ENCODE measurements around the gene SRGAP1.
"Not testable (repeated sequence)": the region's sequence is repeated elsewhere in the genome, so short reads cannot be mapped to it uniquely, and the experiment has no call there.

The SRGAP1 gene

GRCh38 chr12:63867053-63867452 is 22.6 kb downstream of the SRGAP1 start:
- no peak for DNase-seq (ENCODE audit: low read depth in 2 of 2)

GRCh38 chr12:63869656-63870055 is 25.2 kb downstream of the SRGAP1 start:
- no peak for DNase-seq (ENCODE audit: low read depth in 2 of 2)

GRCh38 chr12:63870838-63871237 is 26.3 kb downstream of the SRGAP1 start:
- DNase-seq (ENCODE audit: low read depth in 2 of 2), result no peak

- DNase-seq (ENCODE audit: low read depth in 2 of 2), result no peak
Measured at GRCh38 chr12:63874897-63875480, 30.5 kb downstream of the SRGAP1 start.

- no peak for DNase-seq (ENCODE audit: low read depth in 2 of 2)
Measured at GRCh38 chr12:63875703-63876102, 31.2 kb downstream of the SRGAP1 start.

- DNase-seq (ENCODE audit: low read depth in 2 of 2), result no peak
Measured at GRCh38 chr12:63876980-63877379, 32.5 kb downstream of the SRGAP1 start.

GRCh38 chr12:63877693-63878092 is 33.2 kb downstream of the SRGAP1 start:
- DNase-seq (ENCODE audit: low read depth in 2 of 2), result no peak

- DNase-seq (ENCODE audit: low read depth in 2 of 2), result not testable (repeated sequence)
Measured at GRCh38 chr12:63880235-63880634, 35.7 kb downstream of the SRGAP1 start.

- DNase-seq (ENCODE audit: low read depth in 2 of 2), result no peak
Measured at GRCh38 chr12:63880742-63881263, 36.3 kb downstream of the SRGAP1 start.

- no peak for DNase-seq (ENCODE audit: low read depth in 2 of 2)
Measured at GRCh38 chr12:63882844-63883243, 38.3 kb downstream of the SRGAP1 start.

- DNase-seq (ENCODE audit: low read depth in 2 of 2), result no peak
Measured at GRCh38 chr12:63885401-63885800, 40.9 kb downstream of the SRGAP1 start.

- no peak for DNase-seq (ENCODE audit: low read depth in 2 of 2)
Measured at GRCh38 chr12:63888908-63889635, 44.6 kb downstream of the SRGAP1 start.

GRCh38 chr12:63889721-63890509 is 45.4 kb downstream of the SRGAP1 start:
- DNase-seq (ENCODE audit: low read depth in 2 of 2), result no peak

- DNase-seq (ENCODE audit: low read depth in 2 of 2), result no peak
Measured at GRCh38 chr12:63893170-63893569, 48.7 kb downstream of the SRGAP1 start.

- no peak for DNase-seq (ENCODE audit: low read depth in 2 of 2)
Measured at GRCh38 chr12:63894132-63894531, 49.6 kb downstream of the SRGAP1 start.

GRCh38 chr12:63895841-63896240 is 51.3 kb downstream of the SRGAP1 start:
- DNase-seq (ENCODE audit: low read depth in 2 of 2), result no peak

- no peak for DNase-seq (ENCODE audit: low read depth in 2 of 2)
Measured at GRCh38 chr12:63897931-63898330, 53.4 kb downstream of the SRGAP1 start.

GRCh38 chr12:63898764-63899337 is 54.4 kb downstream of the SRGAP1 start:
- no peak for DNase-seq (ENCODE audit: low read depth in 2 of 2)

- no peak for DNase-seq (ENCODE audit: low read depth in 2 of 2)
Measured at GRCh38 chr12:63899396-63899795, 54.9 kb downstream of the SRGAP1 start.

GRCh38 chr12:63900922-63901793 is 56.7 kb downstream of the SRGAP1 start:
- DNase-seq (ENCODE audit: low read depth in 2 of 2), result no peak

GRCh38 chr12:63904653-63905052 is 60.2 kb downstream of the SRGAP1 start:
- DNase-seq (ENCODE audit: low read depth in 2 of 2), result no peak

Data from stimulated activated CD8-positive, alpha-beta memory T cell treated with anti-CD3 and anti-CD28 coated beads, Interleukin-7, amount 100 ng/mL, for 1 hour (primary cell).